Measurements from ENCODE around the gene DHRS9.

The DHRS9 gene

DNA sequence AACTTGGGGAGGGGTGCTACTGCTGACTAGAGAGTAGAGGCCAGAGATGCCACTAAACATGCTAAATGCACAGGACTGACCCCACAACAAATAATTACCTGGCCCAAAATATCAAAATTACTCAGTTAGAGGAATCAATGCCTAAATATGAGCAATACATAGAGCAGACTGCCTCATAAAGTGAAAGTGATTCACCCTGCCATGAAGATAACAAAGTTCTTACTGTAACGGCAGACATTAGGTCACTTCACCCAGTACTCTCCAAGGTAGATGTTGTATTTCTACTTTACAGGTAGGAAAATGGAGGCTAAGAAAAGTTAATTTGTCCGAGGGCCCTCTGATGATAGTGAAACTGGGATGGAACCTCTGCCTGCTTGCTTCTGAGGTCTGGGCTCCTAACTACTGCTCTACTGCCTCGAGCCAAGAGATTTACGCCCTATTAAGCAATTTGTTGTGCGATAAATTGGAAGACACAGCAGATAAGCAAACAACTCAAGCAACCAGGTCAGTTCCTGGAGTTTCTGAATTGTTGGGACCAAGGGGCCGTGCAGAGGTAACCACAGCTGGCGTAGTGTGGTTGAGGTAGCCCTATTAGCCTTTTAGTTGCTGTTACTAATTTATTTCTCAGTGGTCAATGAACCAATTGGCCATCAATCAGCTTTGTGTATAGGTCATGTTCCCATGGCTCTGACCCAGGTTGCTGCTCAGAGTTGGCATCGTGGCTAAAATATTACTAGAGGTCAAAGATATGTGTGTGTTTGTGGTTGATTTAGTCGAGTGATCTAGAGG, 4.8 kb downstream of the DHRS9 start:
- H3K4me3 ChIP-seq (ENCODE audit: low read depth, low read length), result no peak overlapping the region
- TF ChIP-seq, protein P1, sequence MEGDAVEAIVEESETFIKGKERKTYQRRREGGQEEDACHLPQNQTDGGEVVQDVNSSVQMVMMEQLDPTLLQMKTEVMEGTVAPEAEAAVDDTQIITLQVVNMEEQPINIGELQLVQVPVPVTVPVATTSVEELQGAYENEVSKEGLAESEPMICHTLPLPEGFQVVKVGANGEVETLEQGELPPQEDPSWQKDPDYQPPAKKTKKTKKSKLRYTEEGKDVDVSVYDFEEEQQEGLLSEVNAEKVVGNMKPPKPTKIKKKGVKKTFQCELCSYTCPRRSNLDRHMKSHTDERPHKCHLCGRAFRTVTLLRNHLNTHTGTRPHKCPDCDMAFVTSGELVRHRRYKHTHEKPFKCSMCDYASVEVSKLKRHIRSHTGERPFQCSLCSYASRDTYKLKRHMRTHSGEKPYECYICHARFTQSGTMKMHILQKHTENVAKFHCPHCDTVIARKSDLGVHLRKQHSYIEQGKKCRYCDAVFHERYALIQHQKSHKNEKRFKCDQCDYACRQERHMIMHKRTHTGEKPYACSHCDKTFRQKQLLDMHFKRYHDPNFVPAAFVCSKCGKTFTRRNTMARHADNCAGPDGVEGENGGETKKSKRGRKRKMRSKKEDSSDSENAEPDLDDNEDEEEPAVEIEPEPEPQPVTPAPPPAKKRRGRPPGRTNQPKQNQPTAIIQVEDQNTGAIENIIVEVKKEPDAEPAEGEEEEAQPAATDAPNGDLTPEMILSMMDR (IDR thresholded peaks at IDR 0.05; ENCODE audit: borderline replicate concordance, insufficient read depth, low read depth, low read length), result no peak

DNA sequence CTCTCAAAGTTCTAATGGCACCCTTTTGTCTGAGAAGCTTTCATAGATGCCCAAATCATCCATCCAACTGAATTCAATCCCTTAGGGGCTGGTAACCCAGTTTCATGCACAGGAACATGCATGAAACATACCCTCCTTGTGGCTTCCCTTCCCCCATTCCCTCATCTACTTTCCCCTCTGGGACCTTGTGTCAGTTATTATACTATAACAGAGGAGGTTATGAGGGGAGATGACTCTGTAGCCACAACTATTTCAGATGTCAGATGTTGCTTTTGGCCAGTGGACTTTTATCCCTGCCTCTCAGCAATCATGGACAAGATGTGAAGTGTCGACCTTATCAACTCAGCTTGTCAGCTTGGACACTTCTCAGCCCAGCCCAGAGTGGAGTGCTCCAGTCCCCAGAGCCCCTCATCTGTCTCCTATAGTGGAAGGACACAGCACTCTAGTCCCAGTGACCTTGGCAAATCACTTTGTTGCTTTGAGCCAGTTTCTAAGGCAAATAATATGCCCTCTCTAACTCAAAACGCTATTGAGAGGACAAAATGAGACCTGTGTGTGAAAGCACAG, 8.4 kb downstream of the DHRS9 start:
- TF ChIP-seq, protein P1 (IDR thresholded peaks at IDR 0.05; ENCODE audit: borderline replicate concordance, insufficient read depth, low read depth, low read length), result no peak
- no peak overlapping the region for H3K4me3 ChIP-seq (ENCODE audit: low read depth, low read length)

GRCh38 chr2:169080250-169081069, 11.1 kb downstream of the DHRS9 start:
- no peak overlapping the region for H3K4me3 ChIP-seq (ENCODE audit: low read depth, low read length)
- TF ChIP-seq, protein P1 (IDR thresholded peaks at IDR 0.05; ENCODE audit: borderline replicate concordance, insufficient read depth, low read depth, low read length), result no peak

DNA sequence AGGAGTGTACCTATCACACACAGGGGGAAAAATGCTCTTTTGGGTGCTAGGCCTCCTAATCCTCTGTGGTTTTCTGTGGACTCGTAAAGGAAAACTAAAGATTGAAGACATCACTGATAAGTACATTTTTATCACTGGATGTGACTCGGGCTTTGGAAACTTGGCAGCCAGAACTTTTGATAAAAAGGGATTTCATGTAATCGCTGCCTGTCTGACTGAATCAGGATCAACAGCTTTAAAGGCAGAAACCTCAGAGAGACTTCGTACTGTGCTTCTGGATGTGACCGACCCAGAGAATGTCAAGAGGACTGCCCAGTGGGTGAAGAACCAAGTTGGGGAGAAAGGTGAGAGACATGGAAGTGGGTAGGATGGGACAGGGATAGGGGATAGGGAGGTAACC, 12.2 kb downstream of the DHRS9 start:
- TF ChIP-seq, protein P1 (IDR thresholded peaks at IDR 0.05; ENCODE audit: borderline replicate concordance, insufficient read depth, low read depth, low read length), result no peak
- no peak overlapping the region for H3K4me3 ChIP-seq (ENCODE audit: low read depth, low read length)

DNA sequence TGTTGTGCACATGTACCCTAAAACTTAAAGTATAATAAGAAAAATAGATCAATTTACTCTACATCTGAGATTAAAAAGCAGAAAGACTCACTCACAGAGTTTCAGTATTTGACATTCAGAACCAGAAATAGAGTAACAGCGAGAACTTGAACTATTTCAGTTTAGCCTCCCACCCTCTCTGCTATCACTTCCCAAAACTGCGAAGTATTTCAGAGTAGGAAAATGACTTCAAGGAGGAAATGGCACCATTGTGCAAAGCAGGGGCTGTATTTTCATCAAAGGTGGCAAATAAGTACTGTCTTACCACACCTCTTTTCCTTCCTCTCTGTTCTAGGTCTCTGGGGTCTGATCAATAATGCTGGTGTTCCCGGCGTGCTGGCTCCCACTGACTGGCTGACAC, 13.6 kb downstream of the DHRS9 start:
- TF ChIP-seq, protein P1 (IDR thresholded peaks at IDR 0.05; ENCODE audit: borderline replicate concordance, insufficient read depth, low read depth, low read length), result no peak
- H3K4me3 ChIP-seq (ENCODE audit: low read depth, low read length), result no peak overlapping the region

- TF ChIP-seq, protein P1 (IDR thresholded peaks at IDR 0.05; ENCODE audit: borderline replicate concordance, insufficient read depth, low read depth, low read length), result no peak
- no peak overlapping the region for H3K4me3 ChIP-seq (ENCODE audit: low read depth, low read length)
Observed at GRCh38 chr2:169086893-169087467, 17.6 kb downstream of the DHRS9 start.
